Measurements from ENCODE around the gene TRAPPC12.
"Not testable (repeated sequence)": the region's sequence is repeated elsewhere in the genome, so short reads cannot be mapped to it uniquely, and the experiment has no call there.

The TRAPPC12 gene

DNA sequence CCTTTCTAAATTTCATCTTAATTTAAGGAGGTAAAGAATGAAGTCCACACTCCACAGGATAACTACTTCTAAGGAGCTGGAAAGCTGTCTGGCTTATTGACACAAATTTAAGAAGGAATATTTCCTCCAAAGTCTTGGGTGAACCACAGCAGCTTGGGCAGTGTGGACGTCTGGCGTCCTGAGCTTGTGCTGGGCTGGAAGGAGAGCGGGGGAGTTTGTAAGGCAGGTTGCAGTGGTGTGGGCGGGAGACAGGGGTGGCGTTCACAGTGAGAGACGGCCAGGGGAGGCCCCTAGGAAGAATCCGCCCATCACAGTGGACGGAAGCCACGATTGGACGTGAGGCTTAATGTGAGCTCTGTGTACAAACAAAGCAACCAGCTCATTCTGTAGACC lies 114.1 kb downstream of the TRAPPC12 start:
- Histone ChIP-seq H3K79me2 (ENCODE audit: control insufficient read depth, low read length) (no peaks in the 10 kb centered on the region), H3K4me1 (ENCODE audit: control insufficient read depth, low read length) (peaks cover 6% of the 10 kb centered on the region), H3K9me3 (ENCODE audit: control insufficient read depth, insufficient read depth, low read length) (no peaks in the 10 kb centered on the region), H3K4me2 (ENCODE audit: low read length) (no peak overlapping the region), H3K4me3 (ENCODE audit: low read length) (no peak overlapping the region), H3K27me3 (ENCODE audit: control insufficient read depth, low read length) (no peaks in the 10 kb centered on the region), H3F3A (ENCODE audit: control insufficient read depth, insufficient read depth) (no peaks in the 10 kb centered on the region), H3K36me3 (ENCODE audit: control insufficient read depth, low read length) (peaks cover 9% of the 10 kb centered on the region), H3K9me2 (replicated peaks; ENCODE audit: control insufficient read depth, low read length) (no peaks in the 10 kb centered on the region), H3K27ac (ENCODE audit: low read depth, low read length) (no peak overlapping the region), H4K20me1 (ENCODE audit: control insufficient read depth, insufficient read depth, low read depth, low read length) (no peaks in the 10 kb centered on the region)
- no peak for TF ChIP-seq EZH2phosphoT487 (IDR thresholded peaks at IDR 0.05; ENCODE audit: borderline replicate concordance, low read length)
- TF ChIP-seq, protein P1, sequence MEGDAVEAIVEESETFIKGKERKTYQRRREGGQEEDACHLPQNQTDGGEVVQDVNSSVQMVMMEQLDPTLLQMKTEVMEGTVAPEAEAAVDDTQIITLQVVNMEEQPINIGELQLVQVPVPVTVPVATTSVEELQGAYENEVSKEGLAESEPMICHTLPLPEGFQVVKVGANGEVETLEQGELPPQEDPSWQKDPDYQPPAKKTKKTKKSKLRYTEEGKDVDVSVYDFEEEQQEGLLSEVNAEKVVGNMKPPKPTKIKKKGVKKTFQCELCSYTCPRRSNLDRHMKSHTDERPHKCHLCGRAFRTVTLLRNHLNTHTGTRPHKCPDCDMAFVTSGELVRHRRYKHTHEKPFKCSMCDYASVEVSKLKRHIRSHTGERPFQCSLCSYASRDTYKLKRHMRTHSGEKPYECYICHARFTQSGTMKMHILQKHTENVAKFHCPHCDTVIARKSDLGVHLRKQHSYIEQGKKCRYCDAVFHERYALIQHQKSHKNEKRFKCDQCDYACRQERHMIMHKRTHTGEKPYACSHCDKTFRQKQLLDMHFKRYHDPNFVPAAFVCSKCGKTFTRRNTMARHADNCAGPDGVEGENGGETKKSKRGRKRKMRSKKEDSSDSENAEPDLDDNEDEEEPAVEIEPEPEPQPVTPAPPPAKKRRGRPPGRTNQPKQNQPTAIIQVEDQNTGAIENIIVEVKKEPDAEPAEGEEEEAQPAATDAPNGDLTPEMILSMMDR (IDR thresholded peaks at IDR 0.05; ENCODE audit: low read depth, low read length, poor library complexity, severe bottlenecking) = no peak

DNA sequence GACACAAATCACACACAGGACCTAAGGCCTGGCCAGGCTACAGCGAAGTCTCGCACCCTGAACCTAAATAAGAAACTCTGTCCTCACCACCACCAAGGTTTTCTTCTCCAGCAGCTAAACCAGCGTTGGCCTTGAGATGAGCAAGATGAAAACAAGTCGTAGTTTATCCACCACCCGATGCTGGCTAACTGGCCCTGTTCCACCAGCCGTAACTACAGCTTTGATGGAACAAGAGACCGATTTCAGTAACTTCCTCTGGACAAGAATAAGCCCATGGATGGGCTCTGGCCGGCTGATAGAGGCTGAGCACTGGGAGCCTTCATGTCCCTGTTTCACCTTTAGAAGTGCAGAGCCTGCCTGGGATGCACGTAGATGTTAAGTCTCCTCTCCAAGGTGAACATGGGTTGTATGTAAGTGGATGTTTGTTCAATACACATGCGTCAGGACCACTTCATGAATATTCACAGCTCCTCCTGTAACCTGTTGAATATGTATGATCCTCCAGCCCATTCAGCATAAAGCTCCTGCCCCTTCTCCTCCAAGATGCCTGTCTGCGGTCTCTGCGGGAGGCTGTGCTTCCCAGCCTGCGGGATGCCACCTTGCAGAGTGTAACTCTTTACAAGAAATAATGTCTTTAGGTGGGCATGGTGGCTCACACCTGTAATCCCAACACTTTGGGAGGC lies 115.6 kb downstream of the TRAPPC12 start:
- Histone ChIP-seq H3K4me3 (ENCODE audit: low read length) (no peak overlapping the region), H3K36me3 (ENCODE audit: control insufficient read depth, low read length) (peaks cover 20% of the 10 kb centered on the region), H4K20me1 (ENCODE audit: control insufficient read depth, insufficient read depth, low read depth, low read length) (no peaks in the 10 kb centered on the region), H3K4me1 (ENCODE audit: control insufficient read depth, low read length) (no peaks in the 10 kb centered on the region; the same call in 1 of the 2 replicates), H3F3A (ENCODE audit: control insufficient read depth, insufficient read depth) (no peaks in the 10 kb centered on the region), H3K27ac (ENCODE audit: low read depth, low read length) (no peak overlapping the region), H3K27me3 (ENCODE audit: control insufficient read depth, low read length) (no peaks in the 10 kb centered on the region), H3K79me2 (ENCODE audit: control insufficient read depth, low read length) (no peaks in the 10 kb centered on the region), H3K9me2 (replicated peaks; ENCODE audit: control insufficient read depth, low read length) (no peaks in the 10 kb centered on the region), H3K9me3 (ENCODE audit: control insufficient read depth, insufficient read depth, low read length) (no peaks in the 10 kb centered on the region), H3K4me2 (ENCODE audit: low read length) (no peak overlapping the region)
- no peak for TF ChIP-seq EZH2phosphoT487 (IDR thresholded peaks at IDR 0.05; ENCODE audit: borderline replicate concordance, low read length)
- TF ChIP-seq, protein P1 (IDR thresholded peaks at IDR 0.05; ENCODE audit: low read depth, low read length, poor library complexity, severe bottlenecking) = no peak

DNA sequence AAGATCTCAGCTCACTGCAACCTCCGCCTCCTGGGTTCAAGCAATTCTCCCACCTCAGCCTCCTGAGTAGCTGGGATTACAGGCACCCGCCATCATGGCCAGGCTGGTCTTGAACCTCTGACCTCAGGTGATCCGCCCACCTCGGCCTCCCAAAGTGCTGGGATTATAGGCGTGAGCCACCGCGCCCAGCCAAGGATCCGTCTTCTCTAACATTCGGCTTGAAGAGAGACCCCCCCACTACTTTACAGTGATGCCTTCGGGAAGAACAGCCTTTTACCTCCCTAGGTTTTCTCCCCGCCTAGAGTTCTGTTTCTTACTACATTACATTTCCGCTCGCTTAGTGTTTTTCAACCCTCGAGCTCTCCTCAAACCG lies 117.2 kb downstream of the TRAPPC12 start:
- not testable (repeated sequence) for H4K20me1 ChIP-seq (ENCODE audit: control insufficient read depth, insufficient read depth, low read depth, low read length); H3K27ac ChIP-seq (ENCODE audit: low read depth, low read length); H3K4me3 ChIP-seq (ENCODE audit: low read length); H3K27me3 ChIP-seq (ENCODE audit: control insufficient read depth, low read length); H3K79me2 ChIP-seq (ENCODE audit: control insufficient read depth, low read length); H3F3A ChIP-seq (ENCODE audit: control insufficient read depth, insufficient read depth); H3K9me2 ChIP-seq (replicated peaks; ENCODE audit: control insufficient read depth, low read length); H3K4me1 ChIP-seq (ENCODE audit: control insufficient read depth, low read length); H3K4me2 ChIP-seq (ENCODE audit: low read length); H3K9me3 ChIP-seq (ENCODE audit: control insufficient read depth, insufficient read depth, low read length)
- H3K36me3 ChIP-seq (ENCODE audit: control insufficient read depth, low read length) = peaks cover 28% of the 10 kb centered on the region

DNA sequence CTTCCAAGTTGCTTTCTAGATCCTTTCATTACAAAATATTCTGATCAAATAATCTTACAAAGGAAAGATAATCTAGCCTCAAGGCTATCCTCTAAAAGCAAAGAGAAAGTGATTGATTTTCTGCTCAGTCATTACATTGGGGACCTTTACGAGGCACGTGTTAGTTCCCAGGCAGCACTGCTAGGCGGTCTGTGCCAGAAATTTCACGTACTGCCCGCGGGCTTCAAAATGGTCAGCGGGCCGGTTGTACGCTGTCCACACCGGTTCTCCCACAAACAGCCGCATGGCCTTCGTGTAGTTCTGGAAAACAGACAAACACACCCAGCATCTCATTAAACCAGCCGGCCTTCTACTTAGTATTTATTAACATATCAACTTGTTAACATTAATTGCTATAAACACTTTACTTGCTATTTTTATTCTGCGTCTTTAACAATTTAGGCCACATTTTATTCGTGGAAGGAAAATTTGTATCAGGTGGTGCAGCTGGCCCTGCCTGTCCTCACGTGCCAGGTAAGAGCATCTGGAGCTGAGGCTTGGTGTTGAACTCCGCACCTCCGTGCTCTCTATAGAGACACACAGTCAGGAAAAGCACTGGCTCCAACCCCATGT lies 119.4 kb downstream of the TRAPPC12 start:
- Histone ChIP-seq H3K27me3 (ENCODE audit: control insufficient read depth, low read length) (no peaks in the 10 kb centered on the region), H3K4me2 (ENCODE audit: low read length) (no peak overlapping the region), H3K9me2 (replicated peaks; ENCODE audit: control insufficient read depth, low read length) (no peaks in the 10 kb centered on the region), H3F3A (ENCODE audit: control insufficient read depth, insufficient read depth) (no peaks in the 10 kb centered on the region), H4K20me1 (ENCODE audit: control insufficient read depth, insufficient read depth, low read depth, low read length) (no peaks in the 10 kb centered on the region), H3K4me3 (ENCODE audit: low read length) (no peak overlapping the region), H3K79me2 (ENCODE audit: control insufficient read depth, low read length) (no peaks in the 10 kb centered on the region), H3K27ac (ENCODE audit: low read depth, low read length) (no peak overlapping the region), H3K4me1 (ENCODE audit: control insufficient read depth, low read length) (no peaks in the 10 kb centered on the region), H3K9me3 (ENCODE audit: control insufficient read depth, insufficient read depth, low read length) (no peaks in the 10 kb centered on the region), H3K36me3 (ENCODE audit: control insufficient read depth, low read length) (peaks cover 36% of the 10 kb centered on the region)
- TF ChIP-seq EZH2phosphoT487 (IDR thresholded peaks at IDR 0.05; ENCODE audit: borderline replicate concordance, low read length) = no peak
- TF ChIP-seq, protein P1 (IDR thresholded peaks at IDR 0.05; ENCODE audit: low read depth, low read length, poor library complexity, severe bottlenecking) = no peak
